HEK293 (cell line): ENCODE measurements around the gene GSC2.

Source experiments
- CTCF ChIA-PET: fragments of 350-600 bp; formaldehyde crosslinking; extraction: SDS; loops from one replicate; lab custom pipeline; 2021; ENCODE audit warnings: antibody characterized with exemption; lab: Yijun Ruan, JAX
- POLR2A ChIA-PET: fragments of 300-600 bp; formaldehyde crosslinking; extraction: SDS; loops from one replicate; lab custom pipeline; 2020; ENCODE audit warnings: antibody characterized with exemption, inconsistent platforms; lab: Yijun Ruan, JAX
- H3K27ac ChIP-seq: fragments of 200-500 bp; sonication (Bioruptor generic); 2 replicates; pipeline ENCODE4 v1.5.1; 2014; ENCODE audit warnings: low read depth, low read length, control low read depth, inconsistent platforms; ENCODE audit errors: extremely low read depth
- H3K36me3 ChIP-seq, 2 experiments: fragments of 200-500 bp in 1 of 2; sonication (Bioruptor generic) in 1 of 2; 1 replicate in 1 of 2; 2 replicates in 1 of 2; pipeline ENCODE4 v1.5.1; 2014 to 2017; ENCODE audit warnings: inconsistent platforms in 2 of 2, low read length in 2 of 2; ENCODE audit not compliant: control insufficient read depth in 2 of 2, insufficient read depth in 1 of 2
- H3K4me1 ChIP-seq: fragments of 200-500 bp; sonication (Bioruptor generic); 2 replicates; pipeline ENCODE4 v1.5.1; 2014; ENCODE audit warnings: mild to moderate bottlenecking, low read length, inconsistent platforms; ENCODE audit not compliant: control insufficient read depth, insufficient read depth
- H3K4me3 ChIP-seq: 2 replicates; pipeline ENCODE4 v1.5.1; 2011; ENCODE audit warnings: low read depth, mild to moderate bottlenecking, control low read depth, low read length, moderate library complexity
- H3K9me3 ChIP-seq: fragments of 200-500 bp; sonication (Bioruptor generic); 2 replicates; pipeline ENCODE4 v1.5.1; 2014; ENCODE audit warnings: low read depth, low read length, inconsistent platforms; ENCODE audit not compliant: control insufficient read depth, insufficient read depth
- BCL11B ChIP-seq: fragments of 450-650 bp; formaldehyde crosslinking; IDR thresholded peaks from 2 replicates; pipeline ENCODE4 v1.5.1; 2016; ENCODE audit warnings: low read depth, missing biosample characterization, missing genetic modification characterization
- OVOL3 ChIP-seq: fragments of 450-650 bp; formaldehyde crosslinking; IDR thresholded peaks from 2 replicates; pipeline ENCODE4 v1.5.1; 2016; ENCODE audit warnings: missing biosample characterization, missing genetic modification characterization
- ZBTB10 ChIP-seq: fragments of 450-650 bp; formaldehyde crosslinking; IDR thresholded peaks from 2 replicates; pipeline ENCODE4 v1.5.1; 2016; ENCODE audit warnings: missing biosample characterization, missing genetic modification characterization
- ZBTB11 ChIP-seq: fragments of 450-650 bp; formaldehyde crosslinking; conservative IDR thresholded peaks from 2 replicates; pipeline ENCODE4 v1.5.1; 2016; ENCODE audit warnings: low read depth, missing biosample characterization, missing genetic modification characterization
- ZBTB17 ChIP-seq: fragments of 450-650 bp; formaldehyde crosslinking; IDR thresholded peaks from 2 replicates; pipeline ENCODE4 v1.5.1; 2016; ENCODE audit warnings: missing biosample characterization, missing genetic modification characterization
- ZBTB20 ChIP-seq: fragments of 450-650 bp; formaldehyde crosslinking; IDR thresholded peaks from 2 replicates; pipeline ENCODE4 v1.5.1; 2016; ENCODE audit warnings: missing biosample characterization, missing genetic modification characterization
- ZBTB8A ChIP-seq: fragments of 450-650 bp; formaldehyde crosslinking; IDR thresholded peaks from 2 replicates; pipeline ENCODE4 v1.5.1; 2016; ENCODE audit warnings: missing biosample characterization, missing genetic modification characterization
- ZNF121 ChIP-seq: fragments of 450-650 bp; formaldehyde crosslinking; IDR thresholded peaks from 2 replicates; pipeline ENCODE4 v1.5.1; 2016; ENCODE audit warnings: missing biosample characterization, missing genetic modification characterization
- ZNF140 ChIP-seq: fragments of 450-650 bp; formaldehyde crosslinking; IDR thresholded peaks from 2 replicates; pipeline ENCODE4 v1.5.1; 2016; ENCODE audit warnings: missing biosample characterization, missing genetic modification characterization
- ZNF155 ChIP-seq: fragments of 450-650 bp; formaldehyde crosslinking; IDR thresholded peaks from 2 replicates; pipeline ENCODE4 v1.5.1; 2016; ENCODE audit warnings: missing biosample characterization, missing genetic modification characterization
- ZNF16 ChIP-seq: fragments of 450-650 bp; formaldehyde crosslinking; IDR thresholded peaks from 2 replicates; pipeline ENCODE4 v1.5.1; 2016; ENCODE audit warnings: low read depth, missing biosample characterization, missing genetic modification characterization
- ZNF169 ChIP-seq: fragments of 450-650 bp; formaldehyde crosslinking; IDR thresholded peaks from 2 replicates; pipeline ENCODE4 v1.5.1; 2016; ENCODE audit warnings: missing biosample characterization, missing genetic modification characterization
- ZNF223 ChIP-seq: fragments of 450-650 bp; formaldehyde crosslinking; IDR thresholded peaks from 2 replicates; pipeline ENCODE4 v1.5.1; 2016; ENCODE audit warnings: missing biosample characterization, missing genetic modification characterization
- ZNF24 ChIP-seq: fragments of 450-650 bp; formaldehyde crosslinking; IDR thresholded peaks from 2 replicates; pipeline ENCODE4 v1.5.1; 2016; ENCODE audit warnings: missing biosample characterization, missing genetic modification characterization
- ZNF266 ChIP-seq: fragments of 450-650 bp; formaldehyde crosslinking; IDR thresholded peaks from 2 replicates; pipeline ENCODE4 v1.5.1; 2016; ENCODE audit warnings: missing biosample characterization, missing genetic modification characterization, low read depth
- ZNF335 ChIP-seq: fragments of 450-650 bp; formaldehyde crosslinking; conservative IDR thresholded peaks from 2 replicates; pipeline ENCODE4 v1.5.1; 2016; ENCODE audit warnings: missing biosample characterization, missing genetic modification characterization
- ZNF354C ChIP-seq: fragments of 450-650 bp; formaldehyde crosslinking; IDR thresholded peaks from 2 replicates; pipeline ENCODE4 v1.5.1; 2016; ENCODE audit warnings: missing biosample characterization, missing genetic modification characterization, low read depth, borderline replicate concordance
- ZNF37A ChIP-seq: fragments of 450-650 bp; IDR thresholded peaks from 2 replicates; pipeline ENCODE4 v1.5.1; 2018; ENCODE audit warnings: missing biosample characterization, missing genetic modification characterization
- ZNF510 ChIP-seq: fragments of 450-650 bp; formaldehyde crosslinking; IDR thresholded peaks from 2 replicates; pipeline ENCODE4 v1.5.1; 2018; ENCODE audit warnings: mild to moderate bottlenecking, missing genetic modification characterization, missing biosample characterization; ENCODE audit not compliant: insufficient replicate concordance
- ZNF549 ChIP-seq: fragments of 450-650 bp; IDR thresholded peaks from 2 replicates; pipeline ENCODE4 v1.5.1; 2018; ENCODE audit warnings: missing biosample characterization, missing genetic modification characterization, mild to moderate bottlenecking, inconsistent platforms, moderate library complexity
- ZNF561 ChIP-seq: fragments of 450-650 bp; IDR thresholded peaks from 2 replicates; pipeline ENCODE4 v1.5.1; 2018; ENCODE audit warnings: missing biosample characterization, missing genetic modification characterization, borderline replicate concordance
- ZNF624 ChIP-seq: fragments of 450-650 bp; formaldehyde crosslinking; IDR thresholded peaks from 2 replicates; pipeline ENCODE4 v1.5.1; 2017; ENCODE audit warnings: missing biosample characterization, missing genetic modification characterization
- ZNF658 ChIP-seq: fragments of 450-650 bp; formaldehyde crosslinking; IDR thresholded peaks from 2 replicates; pipeline ENCODE4; 2016; ENCODE audit warnings: missing biosample characterization, missing genetic modification characterization
- ZNF677 ChIP-seq: fragments of 450-650 bp; IDR thresholded peaks from 2 replicates; pipeline ENCODE4 v1.5.0; 2018; ENCODE audit warnings: missing biosample characterization, mild to moderate bottlenecking, missing genetic modification characterization, moderate library complexity
- ZNF707 ChIP-seq: fragments of 450-650 bp; formaldehyde crosslinking; IDR thresholded peaks from 2 replicates; pipeline ENCODE4 v1.5.1; 2016; ENCODE audit warnings: missing biosample characterization, missing genetic modification characterization
- ZNF768 ChIP-seq: fragments of 450-650 bp; formaldehyde crosslinking; IDR thresholded peaks from 2 replicates; pipeline ENCODE4 v1.5.1; 2018; ENCODE audit warnings: missing biosample characterization, mild to moderate bottlenecking, missing genetic modification characterization
- ZXDB ChIP-seq: fragments of 450-650 bp; formaldehyde crosslinking; IDR thresholded peaks from 2 replicates; pipeline ENCODE4 v1.5.1; 2016; ENCODE audit warnings: missing biosample characterization, missing genetic modification characterization
- TF ChIP-seq, protein P1 (sequence below): fragments of 450-650 bp; formaldehyde crosslinking; IDR thresholded peaks from 2 replicates; pipeline ENCODE4 v1.5.1; 2016; ENCODE audit warnings: missing biosample characterization, missing genetic modification characterization
- TF ChIP-seq, protein P2 (sequence below): fragments of 450-650 bp; formaldehyde crosslinking; IDR thresholded peaks from 2 replicates; pipeline ENCODE4 v1.5.1; 2016; ENCODE audit warnings: missing biosample characterization, missing genetic modification characterization

GSC2 gene

GRCh38 chr22:19179497-19180048 is 29.5 kb upstream of the GSC2 start (continued):
- TF ChIP-seq ZNF354C (tag by site-specific recombination) (no peak), ZBTB11 (tag by site-specific recombination) (no peak), ZNF549 (tag by site-specific recombination) (no peak), ZNF677 (tag by site-specific recombination) (no peak), ZNF169 (tag by site-specific recombination) (no peak), ZNF24 (tag by site-specific recombination) (no peak), ZNF768 (tag by site-specific recombination) (peak; percentile 76; the same call in 1 of the 2 replicates), ZXDB (no peak), ZBTB8A (tag by site-specific recombination) (no peak), ZBTB17 (peak; percentile 5; the same call in 1 of the 2 replicates), ZNF658 (no peak), BCL11B (tag by site-specific recombination) (0 out of 2 replicates have a peak, but pooled peaks have one; percentile 7), ZNF155 (tag by site-specific recombination) (no peak)
- TF ChIP-seq, protein P1, sequence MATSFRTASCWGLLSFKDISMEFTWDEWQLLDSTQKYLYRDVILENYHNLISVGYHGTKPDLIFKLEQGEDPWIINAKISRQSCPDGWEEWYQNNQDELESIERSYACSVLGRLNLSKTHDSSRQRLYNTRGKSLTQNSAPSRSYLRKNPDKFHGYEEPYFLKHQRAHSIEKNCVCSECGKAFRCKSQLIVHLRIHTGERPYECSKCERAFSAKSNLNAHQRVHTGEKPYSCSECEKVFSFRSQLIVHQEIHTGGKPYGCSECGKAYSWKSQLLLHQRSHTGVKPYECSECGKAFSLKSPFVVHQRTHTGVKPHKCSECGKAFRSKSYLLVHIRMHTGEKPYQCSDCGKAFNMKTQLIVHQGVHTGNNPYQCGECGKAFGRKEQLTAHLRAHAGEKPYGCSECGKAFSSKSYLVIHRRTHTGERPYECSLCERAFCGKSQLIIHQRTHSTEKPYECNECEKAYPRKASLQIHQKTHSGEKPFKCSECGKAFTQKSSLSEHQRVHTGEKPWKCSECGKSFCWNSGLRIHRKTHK (tag by site-specific recombination): no peak

DNA sequence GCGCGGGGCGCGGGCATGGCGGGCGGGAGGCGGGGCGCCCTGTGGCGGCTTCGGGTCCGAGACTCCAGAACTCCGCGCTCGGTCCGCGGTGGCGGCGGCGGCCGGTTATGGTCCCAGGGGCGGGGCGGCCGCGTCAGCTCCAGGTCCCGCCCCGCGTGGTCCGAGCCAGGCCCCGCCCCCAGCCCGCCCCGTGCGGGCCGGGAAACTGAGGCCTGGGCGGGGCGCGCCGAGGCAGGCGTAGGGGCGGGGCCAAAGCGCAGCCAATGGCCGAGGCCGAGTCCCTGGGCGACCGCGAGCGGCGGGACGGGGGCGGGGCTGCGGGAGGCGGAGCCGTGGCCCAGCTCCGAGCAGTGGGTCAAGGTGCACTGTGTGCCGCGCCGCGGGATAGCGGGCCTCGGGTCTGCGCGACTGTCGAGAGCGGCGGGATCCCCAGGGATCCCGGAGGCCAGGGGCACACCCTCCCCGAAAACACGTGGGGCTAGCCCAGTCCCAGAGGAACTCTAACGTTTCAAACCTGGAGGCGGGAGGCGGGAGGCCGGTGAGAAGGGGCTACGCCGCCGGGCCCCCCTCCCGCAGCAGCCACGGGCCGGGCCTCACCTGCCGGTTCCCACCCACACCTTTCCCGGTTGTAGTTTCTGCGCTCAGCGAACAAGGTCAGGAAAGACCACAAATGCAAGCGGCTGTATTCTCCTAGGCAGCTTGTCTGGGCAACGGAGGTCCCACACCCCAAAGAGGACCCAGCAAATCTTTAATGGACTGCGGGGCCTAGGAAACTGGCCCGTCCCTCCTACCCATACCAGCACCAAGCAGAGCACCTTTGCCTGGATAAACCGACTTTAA is 28.8 kb upstream of the GSC2 start, which contains the start of gene SLC25A1:
Gene SLC25A1 (minus strand): TSS at position 80 of the 840 bp plus-strand sequence. CDS start 63 bp downstream, at position 17.
- Histone ChIP-seq H3K4me3 (peak within 1 kb of the TSS; percentile 82), H3K4me1 (no peaks in the 10 kb centered on the region; the same call in 1 of the 2 replicates), H3K36me3 (peaks cover 0 to 39% of the 10 kb centered on the region in 2 experiments; a peak in 1 of 3 replicates), H3K9me3 (no peaks in the 10 kb centered on the region), H3K27ac (peak within 1 kb of the TSS; percentile 84)
- CTCF ChIA-PET: interaction anchor here (0.5 to 3.0 kb wide), 30 partner anchors 8 to 525 kb away, joined by 3 to 18 read pairs (median 4); partner anchors contain the start of gene ESS2
- POLR2A ChIA-PET: interaction anchor here (0.5 to 3.2 kb wide), 19 partner anchors 8 to 451 kb away, joined by 3 to 26 read pairs (median 5); partner anchors contain the start of genes CDC45, CLTCL1, DGCR2 and ESS2
- TF ChIP-seq ZNF140 (tag by site-specific recombination): no peak
- TF ChIP-seq ZNF121 (tag by site-specific recombination): peak; percentile 84; the same call in 1 of the 2 replicates
- TF ChIP-seq, protein P2, sequence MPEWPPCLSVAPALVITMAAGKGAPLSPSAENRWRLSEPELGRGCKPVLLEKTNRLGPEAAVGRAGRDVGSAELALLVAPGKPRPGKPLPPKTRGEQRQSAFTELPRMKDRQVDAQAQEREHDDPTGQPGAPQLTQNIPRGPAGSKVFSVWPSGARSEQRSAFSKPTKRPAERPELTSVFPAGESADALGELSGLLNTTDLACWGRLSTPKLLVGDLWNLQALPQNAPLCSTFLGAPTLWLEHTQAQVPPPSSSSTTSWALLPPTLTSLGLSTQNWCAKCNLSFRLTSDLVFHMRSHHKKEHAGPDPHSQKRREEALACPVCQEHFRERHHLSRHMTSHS (tag by site-specific recombination): no peak
- TF ChIP-seq ZNF223 (tag by site-specific recombination): 0 out of 2 replicates have a peak, but pooled peaks have one; percentile 8
- no peak for TF ChIP-seq ZNF37A (tag by site-specific recombination)
- no peak for TF ChIP-seq ZNF16 (tag by site-specific recombination)
- no peak for TF ChIP-seq ZNF707 (tag by site-specific recombination)
- no peak for TF ChIP-seq OVOL3
- TF ChIP-seq ZNF266 (tag by site-specific recombination): no peak
- no peak for TF ChIP-seq ZNF561
- TF ChIP-seq ZBTB20 (tag by site-specific recombination): no peak
- TF ChIP-seq ZBTB10: peak; percentile 78
- TF ChIP-seq ZNF335 (tag by site-specific recombination): no peak
- no peak for TF ChIP-seq ZNF624 (tag by site-specific recombination)
- no peak for TF ChIP-seq ZNF510 (tag by site-specific recombination)
